ENCODE data around the gene ABCA2.

The ABCA2 gene

DNA sequence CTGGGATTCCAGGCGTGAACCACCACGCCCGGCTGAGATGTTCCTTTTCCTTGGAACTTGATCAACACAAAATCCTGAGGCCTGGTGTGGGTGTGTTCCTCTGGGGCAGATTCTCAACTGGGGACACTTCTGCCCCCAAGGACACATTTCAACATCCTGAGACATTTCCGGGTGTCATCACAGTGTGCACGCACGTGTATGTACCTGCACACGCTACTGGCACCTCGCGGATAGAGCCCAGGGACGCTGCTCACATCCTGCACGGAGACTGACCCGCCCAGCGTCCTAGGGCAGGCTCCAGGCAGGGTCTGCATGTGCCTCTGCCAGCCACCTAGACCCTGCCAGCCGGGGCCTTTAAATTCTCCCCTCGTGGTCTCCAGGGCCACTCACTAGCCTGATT is 34.3 kb upstream of the ABCA2 start:
- DNase-seq, result no peak

DNA sequence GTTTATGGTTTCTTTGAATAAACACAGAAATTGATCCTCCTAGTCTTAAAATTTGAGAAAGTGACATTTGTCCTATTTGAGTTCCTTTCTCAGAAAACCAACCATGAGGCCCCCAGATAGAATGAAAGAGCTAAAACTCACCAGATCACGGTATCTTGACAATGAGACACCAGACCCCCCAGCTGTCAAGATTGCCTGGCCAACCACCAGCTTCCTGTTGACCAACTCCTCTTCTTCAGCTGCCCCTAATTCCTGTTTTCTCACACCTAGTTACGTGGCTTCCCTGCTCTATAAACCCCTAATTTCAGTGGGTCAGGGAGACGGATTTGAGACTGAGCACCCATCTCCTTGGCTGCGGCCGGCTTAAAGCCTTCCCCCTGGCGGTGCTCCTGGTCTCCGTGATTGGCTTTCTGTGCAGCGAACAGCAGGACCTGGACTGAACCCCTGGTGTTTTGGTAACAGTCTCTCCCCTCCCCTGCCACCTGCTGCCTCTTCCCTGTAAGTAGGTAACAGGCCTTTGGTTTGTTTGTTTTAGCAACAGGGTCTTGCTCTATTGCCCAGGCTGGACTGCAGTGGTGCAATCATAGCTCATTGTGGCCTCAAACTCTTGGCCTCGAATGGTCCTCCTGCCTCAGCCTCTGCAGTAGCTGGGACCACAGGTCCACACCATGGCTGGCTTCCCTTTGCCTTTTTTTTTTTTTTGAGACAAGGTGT is 30.6 kb upstream of the ABCA2 start:
- no peak for DNase-seq

DNA sequence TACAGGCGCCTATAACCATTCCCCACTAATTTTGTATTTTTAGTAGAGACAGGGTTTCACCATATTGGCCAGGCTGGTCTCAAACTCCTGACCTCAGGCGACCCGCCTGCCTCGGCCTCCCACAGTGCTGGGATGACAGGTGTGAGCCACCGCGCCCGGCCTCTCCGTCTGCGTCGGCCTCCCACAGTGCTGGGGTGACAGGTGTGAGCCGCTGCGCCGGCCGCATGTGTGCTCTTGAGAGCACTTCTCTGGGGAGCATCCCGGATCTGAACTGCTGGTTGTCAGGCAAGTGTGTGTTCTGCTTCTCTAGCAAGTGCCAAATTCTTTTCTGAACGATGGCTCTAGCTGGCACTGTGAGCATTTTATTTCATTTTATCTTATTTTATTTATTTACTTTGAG is 29.5 kb upstream of the ABCA2 start:
- no peak for DNase-seq

DNA sequence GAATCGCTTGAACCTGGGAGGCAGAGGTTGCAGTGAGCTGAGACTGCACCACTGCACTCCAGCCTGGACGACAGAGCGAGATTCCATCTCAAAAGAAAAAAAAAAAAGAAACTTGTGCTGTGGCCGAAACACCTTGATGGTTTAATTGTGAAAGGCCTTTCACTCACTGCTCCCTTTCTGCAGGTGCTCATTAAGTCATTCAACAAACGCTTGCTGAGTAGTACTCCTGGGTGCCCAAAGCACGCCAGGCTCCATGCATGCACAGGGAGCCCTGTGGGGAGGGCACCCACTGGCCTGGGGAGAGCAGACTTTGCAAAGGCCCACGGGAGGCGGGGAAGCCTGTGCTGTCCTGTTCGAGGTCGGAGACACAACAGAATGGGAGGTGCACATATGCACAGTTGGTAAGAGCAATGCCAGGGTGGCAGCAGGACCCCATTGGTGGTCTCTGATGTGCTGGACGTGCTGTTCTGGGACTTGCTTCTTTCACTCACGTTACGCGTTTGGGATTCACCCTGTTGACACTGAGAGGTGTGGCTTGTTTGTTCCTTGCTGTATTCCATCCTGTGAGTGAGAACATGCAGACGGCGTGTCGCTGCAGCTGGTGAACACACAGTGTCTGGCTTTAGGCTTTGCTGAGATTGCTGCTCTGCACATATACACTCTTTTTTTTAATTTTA is 28.8 kb upstream of the ABCA2 start:
- no peak for DNase-seq

DNA sequence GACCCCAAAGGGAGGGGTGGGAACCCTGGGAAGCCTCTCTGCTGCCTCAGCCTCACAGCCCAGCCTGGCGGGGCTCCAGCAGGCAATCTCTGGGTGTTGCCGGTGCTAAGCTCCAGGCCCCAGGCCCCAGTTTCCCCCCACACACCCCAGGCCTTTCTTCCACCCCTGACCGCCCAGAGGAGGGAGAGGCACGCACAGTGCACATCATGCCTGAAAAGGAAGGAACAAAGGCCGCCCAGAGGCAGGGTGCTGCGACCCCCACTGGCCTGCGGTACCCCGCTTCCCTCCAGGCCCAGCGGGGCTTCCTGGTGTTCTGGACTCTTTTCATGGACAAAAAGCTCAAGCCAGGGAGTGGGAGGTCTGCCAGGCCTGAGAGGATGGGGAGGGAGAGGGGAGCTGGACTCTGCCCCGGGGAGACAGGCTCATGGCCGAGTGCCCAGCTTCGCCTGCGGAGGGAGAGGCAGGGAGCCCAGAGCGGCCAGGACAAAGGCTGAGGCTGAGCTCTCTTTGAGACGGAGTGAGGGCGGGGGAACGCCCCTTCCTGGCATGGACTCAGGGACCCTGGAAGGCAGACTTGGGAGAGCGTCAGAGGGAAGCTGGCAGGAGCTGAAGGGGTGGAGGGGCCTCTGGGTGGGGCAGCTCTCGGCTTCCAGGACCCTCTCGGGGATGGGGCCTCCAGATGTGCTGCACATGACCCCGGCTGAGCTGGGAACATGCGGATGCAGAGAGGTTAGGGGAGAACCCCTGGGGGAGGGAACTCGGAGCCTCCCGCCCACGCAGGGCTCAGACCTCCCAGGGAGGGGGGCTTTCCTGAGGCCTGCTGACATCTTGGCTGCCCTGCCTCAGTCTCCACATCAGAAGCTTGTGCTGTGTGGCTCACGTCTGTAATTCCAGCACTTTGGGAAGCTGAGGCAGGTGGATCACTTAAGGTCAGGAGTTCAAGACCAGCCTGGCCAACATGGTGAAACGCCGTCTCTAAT is 27.6 kb upstream of the ABCA2 start:
- DNase-seq, result no peak

DNA sequence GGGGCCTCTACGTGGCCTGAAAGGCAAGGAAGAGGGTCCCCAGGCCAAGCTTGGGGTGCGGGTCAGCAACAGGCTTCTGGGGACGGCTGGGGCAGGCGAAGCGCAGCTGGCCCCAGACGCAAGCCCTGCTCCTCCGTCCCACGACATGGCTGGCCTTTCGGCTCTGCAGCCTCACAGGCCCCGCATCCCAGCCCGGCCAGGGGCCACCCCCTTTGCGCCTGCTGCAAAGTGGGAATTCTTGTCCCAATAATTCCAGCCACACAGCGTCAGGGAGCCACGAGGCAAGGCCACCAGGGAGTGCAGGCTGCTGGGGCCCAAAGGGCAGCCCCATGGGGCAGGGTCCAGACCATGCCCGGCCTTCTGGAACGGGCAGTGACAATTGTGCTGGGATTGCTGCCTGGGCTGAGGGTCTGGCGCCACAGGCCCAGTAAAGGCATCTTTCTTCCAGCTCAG is 26.9 kb upstream of the ABCA2 start:
- no peak for DNase-seq

DNA sequence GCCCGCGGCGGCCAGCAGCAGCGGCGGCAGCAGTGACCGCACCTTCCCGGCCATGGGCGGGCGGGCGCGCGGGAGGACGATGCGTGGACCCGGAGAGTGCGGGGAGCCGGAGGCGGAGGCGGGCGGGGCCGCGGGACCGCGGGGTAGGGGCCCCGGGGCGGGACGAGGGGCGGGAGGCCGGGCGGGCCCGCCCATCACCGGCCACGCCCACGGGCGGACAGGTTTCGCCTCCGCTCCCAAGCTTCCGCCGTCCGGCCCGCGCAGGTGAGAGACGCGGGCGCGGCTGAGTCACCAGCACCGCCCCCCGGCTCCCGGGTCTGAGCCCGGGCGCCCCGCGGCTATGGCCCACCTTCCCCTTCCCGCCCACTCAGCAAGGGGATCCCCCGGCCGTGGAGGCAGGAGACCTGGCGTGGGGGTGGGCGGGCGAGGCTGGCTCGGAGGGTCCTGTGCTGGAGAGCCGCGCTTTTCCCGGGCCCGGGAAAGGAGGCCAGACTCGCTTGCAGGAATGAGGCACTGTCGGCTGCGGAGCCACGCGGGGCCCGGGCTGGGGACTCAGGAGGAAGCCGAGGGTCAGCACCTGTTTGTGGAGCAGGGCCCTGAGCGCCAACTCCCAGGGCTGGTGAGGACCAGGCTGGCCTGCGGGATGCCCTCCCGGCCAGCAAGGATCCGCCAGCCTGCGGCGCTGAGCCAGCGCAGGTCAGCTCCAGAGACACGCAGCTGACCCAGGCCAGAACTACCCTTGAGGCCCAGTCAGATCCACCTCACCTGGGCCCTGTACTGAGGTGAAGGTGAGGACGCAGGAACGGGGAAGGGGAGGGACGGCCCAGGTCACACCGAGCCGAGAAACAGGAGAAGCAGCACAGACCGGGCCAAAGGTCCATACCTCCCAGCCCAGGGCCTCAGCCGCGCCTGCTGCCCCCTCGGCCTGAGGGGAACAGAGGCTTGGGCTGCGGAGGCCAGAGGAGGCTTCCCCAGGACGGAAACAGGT is 26.2 kb upstream of the ABCA2 start, which contains the start of gene ENTPD2:
ENTPD2 (minus strand) TSS at position 118 of the 988 bp plus-strand sequence; CDS start at position 54, 64 bp downstream.
- DNase-seq, result no peak

DNA sequence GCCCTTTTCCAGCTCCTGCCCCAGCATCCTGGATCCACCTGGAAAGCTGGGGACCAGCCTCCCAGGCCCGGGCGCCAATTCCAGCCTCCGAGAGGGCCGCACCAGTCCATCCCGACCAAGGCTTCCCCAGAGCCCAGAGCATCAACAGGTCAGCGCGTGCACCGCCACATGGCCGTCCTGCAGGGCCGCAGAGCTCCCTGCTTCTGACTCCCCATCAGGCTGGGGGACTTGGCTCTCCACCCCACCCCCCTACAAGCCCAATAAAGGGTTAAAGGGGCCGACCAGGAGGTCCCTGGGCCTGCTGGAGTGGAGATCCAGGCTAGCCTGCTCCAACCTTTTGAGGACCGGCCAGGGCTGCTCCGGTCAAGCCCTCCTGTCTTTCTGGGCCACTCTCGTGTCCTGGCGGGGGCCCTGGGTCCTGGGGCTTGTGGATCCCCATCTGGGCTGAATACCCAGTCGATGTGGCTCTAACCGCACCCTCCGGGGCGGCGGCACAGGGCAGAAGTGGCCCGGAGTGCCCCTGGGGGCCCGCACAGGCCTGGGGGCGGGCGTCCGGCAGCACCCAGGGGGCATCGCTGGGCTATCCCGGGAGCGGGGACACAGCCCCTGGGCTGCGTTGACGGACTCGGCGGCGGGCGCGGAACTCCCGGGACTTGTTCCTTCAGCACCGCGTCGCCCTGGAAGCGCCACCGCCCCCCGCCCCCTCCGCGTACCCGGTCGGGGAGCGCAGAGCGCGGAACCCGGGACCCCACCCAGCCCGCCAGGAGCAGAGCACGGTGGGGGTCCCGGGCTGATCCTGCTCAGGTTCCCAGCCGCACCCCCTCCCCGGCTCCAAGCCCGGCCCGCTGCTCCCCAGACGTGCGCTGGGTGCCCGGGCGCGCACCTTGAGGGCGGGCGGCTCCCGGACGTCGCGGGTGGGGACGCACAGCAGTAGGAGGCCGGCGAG is 25.2 kb upstream of the ABCA2 start:
- no peak for DNase-seq

DNA sequence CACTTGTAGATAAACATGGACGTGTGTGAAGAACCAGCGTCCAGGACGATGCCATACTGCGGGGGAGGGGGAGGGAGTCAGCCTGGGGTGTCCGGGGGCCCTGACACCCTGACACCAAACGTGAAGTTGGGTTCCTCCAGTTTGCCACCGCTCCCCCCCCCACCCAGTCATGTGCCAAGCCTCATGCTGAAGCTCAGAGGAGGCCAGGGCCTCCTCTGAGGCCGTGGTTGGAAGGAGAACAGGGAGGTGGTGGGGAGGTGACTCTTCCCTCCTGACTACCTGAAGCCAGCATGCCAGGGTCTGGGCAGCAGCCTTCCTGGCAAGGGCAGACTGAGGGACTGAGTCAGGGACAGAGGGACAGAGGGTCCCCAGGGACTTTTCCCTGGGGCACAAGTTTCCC is 24.3 kb upstream of the ABCA2 start:
- DNase-seq, result no peak

DNA sequence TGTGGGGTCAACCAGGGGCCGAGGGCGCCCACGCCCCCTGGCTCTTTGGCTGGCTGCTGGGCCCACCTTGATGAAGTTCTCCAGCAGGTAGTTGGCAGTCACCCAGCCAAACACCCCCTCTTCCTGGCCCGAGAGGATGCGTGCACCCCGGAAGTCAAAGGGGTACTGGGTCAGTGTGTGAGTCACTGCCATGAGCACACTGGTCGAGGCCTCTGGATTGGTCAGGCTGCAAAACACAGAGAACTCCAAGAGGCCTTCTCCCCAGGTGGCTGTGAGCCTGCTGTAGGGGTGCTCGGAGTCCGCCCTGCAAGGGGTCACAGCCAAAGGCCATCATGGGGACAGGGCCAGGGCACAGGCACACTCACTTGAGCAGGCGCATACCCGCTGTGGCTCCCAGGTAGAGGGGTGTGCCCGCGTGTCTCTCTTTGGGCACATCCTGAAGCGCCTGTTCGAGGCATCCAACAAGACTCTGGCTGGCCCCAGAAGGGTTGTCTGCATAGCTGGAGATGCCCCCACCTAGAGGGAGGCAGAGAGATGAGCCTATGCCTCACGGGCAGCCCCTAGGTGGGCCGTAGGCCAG is 23.2 kb upstream of the ABCA2 start:
- DNase-seq, result no peak

DNA sequence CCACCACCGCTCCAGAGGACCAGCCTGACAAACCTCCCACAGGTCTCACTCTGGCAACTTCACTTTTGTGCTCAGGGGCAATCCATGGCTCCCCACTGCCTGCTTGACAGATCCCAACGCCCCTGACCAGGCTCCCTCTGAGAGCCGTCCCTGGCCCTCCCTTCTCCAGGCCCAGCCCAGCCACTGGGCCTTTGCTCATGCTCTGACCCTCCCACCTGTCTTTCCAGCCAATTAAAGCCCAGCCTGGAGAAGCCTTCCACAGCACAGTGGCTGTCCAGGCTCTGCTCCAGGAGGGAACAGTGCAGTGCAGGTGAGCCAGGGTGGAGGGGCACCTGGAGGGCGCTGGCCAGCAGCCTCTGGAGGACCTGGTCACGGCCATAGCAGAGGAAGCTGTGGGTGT is 22.5 kb upstream of the ABCA2 start:
- DNase-seq, result no peak

DNA sequence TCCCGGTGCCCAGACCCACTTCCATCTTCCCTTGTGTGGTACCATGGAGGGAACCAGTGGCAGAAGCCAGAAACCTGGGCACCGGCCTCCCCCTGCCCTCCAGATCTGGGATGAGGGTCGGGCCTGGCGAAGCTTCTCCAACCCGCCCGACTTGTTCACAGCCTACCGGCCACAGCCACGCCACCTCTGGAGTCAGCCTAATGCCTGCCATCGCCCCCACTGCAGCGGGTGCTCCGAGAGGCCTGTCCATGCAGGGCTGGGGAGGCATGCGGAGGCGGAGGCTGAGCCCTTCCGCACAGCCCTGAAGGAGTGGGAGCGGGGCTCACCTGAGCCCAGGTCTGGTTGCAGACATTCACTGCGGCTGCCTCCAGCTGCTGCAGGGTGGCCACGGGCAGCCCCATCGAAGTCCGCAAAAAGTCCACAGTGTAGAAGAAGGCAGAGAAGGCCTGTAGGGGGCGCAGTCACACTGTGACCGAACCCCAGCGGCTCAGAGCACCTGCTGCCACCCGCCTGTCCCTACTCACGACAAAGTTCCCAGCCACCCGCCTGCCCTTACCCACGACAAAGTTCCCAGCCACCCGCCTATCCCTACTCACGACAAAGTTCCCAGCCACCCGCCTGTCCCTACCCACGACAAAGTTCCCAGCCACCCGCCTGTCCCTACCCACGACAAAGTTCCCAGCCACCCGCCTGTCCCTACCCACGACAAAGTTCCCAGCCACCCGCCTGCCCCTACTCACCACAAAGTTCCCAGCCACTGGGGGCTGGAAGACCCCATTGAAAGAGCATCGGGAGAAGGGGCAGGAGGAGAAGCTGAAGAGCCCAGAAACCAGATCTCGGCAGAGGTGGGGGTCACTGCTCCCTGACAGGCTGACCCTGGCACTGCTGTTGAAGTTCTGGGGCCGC is 21.8 kb upstream of the ABCA2 start:
- DNase-seq, result no peak

DNA sequence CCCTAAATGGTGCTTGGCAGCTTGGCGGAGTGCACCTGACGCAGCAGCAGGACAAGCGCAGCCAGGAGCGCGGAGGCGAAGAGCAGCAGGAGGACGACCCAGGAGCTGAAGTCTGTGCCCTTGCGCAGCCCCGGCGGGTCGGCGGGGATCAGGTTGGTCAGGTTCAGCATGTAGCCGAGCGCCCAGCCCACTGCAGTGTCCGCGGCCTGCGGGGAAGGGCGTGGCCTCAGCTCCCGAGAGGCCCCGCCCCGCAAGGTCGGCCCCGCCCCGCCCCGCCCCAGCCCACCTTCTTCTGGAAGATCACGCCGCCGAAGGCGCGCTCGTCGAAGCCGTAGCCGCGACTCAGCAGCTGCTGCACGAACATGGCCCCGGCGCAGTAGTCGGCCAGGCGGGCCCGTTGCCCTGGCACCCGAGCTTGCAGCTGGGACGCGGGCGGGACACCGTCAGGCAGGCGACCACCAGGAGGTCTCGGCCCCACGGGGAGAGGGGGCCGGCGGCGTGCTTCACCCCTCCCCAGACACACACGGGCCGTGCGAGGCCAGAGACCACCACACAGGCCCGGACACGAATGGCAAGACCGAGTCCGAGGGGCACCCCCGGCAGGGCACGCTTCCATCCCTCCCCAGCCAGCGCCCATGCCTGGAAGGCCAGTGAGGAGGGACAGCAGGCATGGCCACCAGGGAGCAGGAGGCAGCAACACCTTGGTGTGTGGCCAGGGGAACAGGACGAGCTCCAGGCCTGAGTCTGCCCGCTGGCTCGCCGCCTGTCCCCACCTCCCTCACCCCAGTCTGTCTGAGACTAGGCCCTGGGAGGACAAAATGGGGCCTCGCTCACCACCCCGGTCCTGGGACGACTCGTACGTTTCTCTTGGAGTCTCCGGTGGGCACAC is 20.9 kb upstream of the ABCA2 start:
- no peak for DNase-seq

DNA sequence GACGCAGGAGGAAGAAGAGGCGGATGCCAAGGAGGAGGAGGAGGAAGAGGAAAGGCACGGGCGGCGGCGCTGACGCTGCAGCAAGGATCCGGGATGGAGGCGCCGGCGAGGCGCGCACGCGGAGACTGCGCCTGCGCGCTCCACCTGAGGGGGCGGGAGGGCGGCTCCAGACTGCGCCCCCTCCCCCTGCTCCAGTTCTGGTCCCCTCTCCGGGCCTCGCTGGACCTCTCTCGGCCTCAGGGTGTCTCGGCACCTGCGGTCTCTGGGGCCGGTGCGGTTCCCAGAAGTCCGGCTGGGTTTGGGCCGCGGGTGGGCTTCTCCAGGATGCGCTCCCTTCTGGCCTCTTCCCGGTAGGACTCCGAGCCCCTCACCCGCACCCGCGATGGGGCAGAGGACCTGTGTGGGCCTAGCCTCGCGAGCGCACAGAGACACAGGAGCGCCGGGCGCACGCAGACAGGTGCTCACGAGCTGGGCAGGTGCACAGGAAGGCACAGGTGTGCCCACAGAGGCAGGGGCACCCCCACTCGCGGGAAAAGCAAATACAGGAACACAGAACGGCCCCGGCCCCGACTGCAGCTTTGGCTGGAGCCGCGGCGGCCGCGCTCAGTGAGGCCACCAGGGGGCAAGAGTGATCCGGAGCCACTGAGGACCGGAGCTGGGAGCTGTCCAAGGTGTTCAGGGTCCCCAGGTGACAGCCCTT is 18.2 kb upstream of the ABCA2 start, which contains the start of gene NPDC1:
NPDC1 (minus strand) TSS at position 90 of the 700 bp plus-strand sequence. CDS start 188 bp downstream, outside the sequence.
- peak; percentile 58 for DNase-seq

DNA sequence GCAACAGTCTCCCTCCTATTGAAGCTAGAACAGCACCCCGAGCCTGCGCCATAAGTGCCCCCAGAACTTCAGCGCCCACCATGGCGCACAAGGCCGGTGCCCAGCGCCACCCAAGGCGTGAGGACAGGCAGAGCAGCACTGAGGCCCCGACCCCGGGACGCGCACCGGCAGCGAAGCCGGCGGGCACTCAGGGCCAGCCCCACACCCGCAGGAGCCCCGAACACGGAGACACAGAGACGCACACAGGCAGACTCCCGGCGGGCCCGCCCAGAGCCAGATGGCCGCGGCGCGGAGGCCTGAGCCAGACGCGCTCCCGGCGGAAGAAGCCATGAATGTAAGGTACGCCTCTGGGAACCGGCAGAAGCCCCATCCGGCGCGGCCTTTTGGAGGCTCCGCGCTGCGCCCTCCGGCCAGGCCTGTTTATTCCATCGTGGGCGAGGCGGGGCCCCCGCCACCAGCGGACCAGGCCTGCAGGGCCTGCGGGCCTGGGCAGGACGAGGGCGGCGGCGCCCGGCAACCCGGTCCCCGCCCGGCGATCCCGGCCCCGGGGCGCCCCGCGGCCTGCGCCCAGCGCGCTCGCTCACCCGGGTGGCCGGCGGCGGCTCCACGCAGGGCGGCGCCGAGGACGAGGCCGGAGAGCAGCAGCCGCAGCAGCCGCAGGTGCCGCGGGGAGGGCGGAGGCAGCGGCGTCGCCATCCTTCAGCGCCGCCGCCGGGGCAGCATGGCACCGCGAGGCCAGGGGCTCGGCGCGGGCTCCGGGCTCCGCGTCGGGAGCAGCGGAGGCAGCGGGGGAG is 17.5 kb upstream of the ABCA2 start:
- DNase-seq, result no peak

DNA sequence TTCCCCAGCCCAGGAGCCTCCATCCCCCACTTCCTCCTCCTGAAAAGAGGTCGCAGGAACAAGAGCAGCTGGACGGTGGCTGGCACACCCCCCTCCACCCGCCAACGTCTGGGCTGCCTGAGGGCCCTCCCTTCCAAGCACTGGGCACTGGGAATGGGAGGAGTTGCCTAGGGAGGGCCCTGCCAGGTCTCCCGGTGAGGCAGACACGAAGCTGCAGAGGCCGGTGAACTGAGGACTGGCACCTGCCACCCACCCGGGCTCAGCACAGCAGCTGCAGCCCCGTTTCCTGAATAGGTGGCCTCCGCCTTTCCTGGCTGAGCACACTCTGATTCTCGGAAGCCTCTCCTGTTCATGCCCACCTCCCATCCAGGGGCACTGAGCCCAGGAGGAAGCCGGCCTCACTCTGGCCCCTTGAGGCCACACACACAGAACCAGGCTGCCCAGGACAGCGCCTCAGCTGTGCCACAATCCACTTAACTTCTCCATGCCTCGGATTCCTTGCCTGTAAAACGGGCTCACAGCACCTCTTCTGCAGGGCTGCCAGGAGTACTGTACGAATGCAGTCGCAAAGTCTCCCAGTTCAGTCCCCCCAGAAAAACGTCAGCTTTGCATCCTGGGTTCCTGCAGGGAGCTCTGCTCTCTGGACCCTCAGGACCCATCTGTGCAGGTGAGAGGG is 16.6 kb upstream of the ABCA2 start:
- no peak for DNase-seq

All from NCI-H526 treated with DMSO at 0.1 percent for 48 hours (cell line).